AG04450 (cell line): Measurements from ENCODE around the gene DDX19B. TPM values are rescaled to one million over a fixed set of nuclear protein-coding genes. Genes with fewer than 3 reads are reported as not detected.
"Not testable (repeated sequence)": the region's sequence is repeated elsewhere in the genome, so short reads cannot be mapped to it uniquely, and the experiment has no call there.

Experiments used
- CTCF ChIA-PET: fragments of 300-600, 350-600 bp; formaldehyde crosslinking; extraction: SDS; loops from one replicate; lab custom pipeline; 2022; ENCODE audit warnings: antibody characterized with exemption, inconsistent platforms; lab: Charles Lee
- POLR2A ChIA-PET: fragments of 350-600 bp; formaldehyde crosslinking; extraction: SDS; loops from one replicate; lab custom pipeline; 2021; ENCODE audit warnings: antibody characterized with exemption, inconsistent platforms; lab: Yijun Ruan, JAX
- DNase-seq: peaks from one replicate; pipeline ENCODE4 v3.0.0-alpha.2; 2011; ENCODE audit warnings: low read depth, low spot score
- H3K27ac ChIP-seq: one replicate; pipeline ENCODE4 v1.5.1; 2012; ENCODE audit warnings: low read depth, low read length, control low read depth
- H3K27me3 ChIP-seq: one replicate; pipeline ENCODE4 v1.6.0; 2012; ENCODE audit warnings: low read length; ENCODE audit not compliant: control insufficient read depth, insufficient read depth
- H3K4me3 ChIP-seq: 2 replicates; pipeline ENCODE4 v1.5.1; 2011; ENCODE audit warnings: mild to moderate bottlenecking, low read depth, low read length, control low read depth
- H3K9me3 ChIP-seq: 2 replicates; pipeline ENCODE4 v1.5.1; 2012; ENCODE audit warnings: low read length; ENCODE audit not compliant: control insufficient read depth, insufficient read depth
- CTCF ChIP-seq: IDR thresholded peaks from 2 replicates; pipeline ENCODE4 v1.5.1; 2011; ENCODE audit warnings: low read depth, low read length, control low read depth, inconsistent platforms
- polyA plus RNA-seq: library from polyadenylated mRNA; depleted of rRNA; stranded (reverse); fragments of >200 nt; gene quantifications from 2 replicates; pipeline ENCODE4 v1.2.3, GENCODE V29; 2011

DDX19B gene
- polyA plus RNA-seq, 1 experiment = 36.5 TPM

DNA sequence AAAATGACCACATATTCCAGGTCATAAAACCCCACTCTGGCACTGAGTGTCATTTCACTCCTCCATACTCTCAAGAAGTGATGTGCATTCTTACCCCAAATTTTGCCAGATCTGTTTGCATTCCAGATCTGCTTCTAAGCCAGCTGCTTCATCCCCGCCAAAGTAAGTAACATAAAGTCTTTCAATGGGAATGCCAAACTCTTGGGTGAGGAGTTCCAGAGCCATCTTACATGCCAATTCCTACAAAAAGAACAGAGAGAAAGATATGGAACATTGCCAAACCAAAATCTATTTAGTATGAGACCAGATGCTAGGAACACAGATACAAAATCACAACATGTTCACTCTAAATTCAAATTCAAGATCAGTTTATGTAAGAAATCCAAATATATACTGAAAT, 22.6 kb upstream of the DDX19B start:
- no peak for DNase-seq
- no peaks in the 10 kb centered on the region for H3K9me3 ChIP-seq
- no peak overlapping the region for H3K27ac ChIP-seq
- ChIA-PET POLR2A (interaction anchor here (0.7 kb wide), 1 partner anchor 22 kb away, joined by 7 read pairs; no protein-coding TSS in a partner anchor), CTCF (interaction anchor here (1.3 to 2.3 kb wide), 2 partner anchors 9 to 24 kb away, joined by 7 to 10 read pairs; no protein-coding TSS in a partner anchor)
- no peak for TF ChIP-seq CTCF
- H3K4me3 ChIP-seq = no peak overlapping the region
- H3K27me3 ChIP-seq = no peaks in the 10 kb centered on the region

- POLR2A ChIA-PET, H3K27me3 ChIP-seq, CTCF ChIA-PET: not testable (repeated sequence)
Observed at GRCh38 chr16:70287304-70287971, 11.5 kb upstream of the DDX19B start.

GRCh38 chr16:70289229-70290094, 9.5 kb upstream of the DDX19B start, which contains the start of gene AARS1:
TSS of gene AARS1 (minus strand) at chr16:70289506. CDS start at chr16:70282763, 6,743 bp downstream.
- H3K9me3 ChIP-seq = peaks cover 4% of the 10 kb centered on the region; the same call in 1 of the 2 replicates
- peak within 1 kb of the TSS; percentile 84 for H3K4me3 ChIP-seq
- ChIA-PET CTCF (interaction anchor here (0.6 to 1.6 kb wide), 2 partner anchors 22 to 37 kb away, joined by 4 read pairs; no protein-coding TSS in a partner anchor), POLR2A (interaction anchor here (0.6 to 1.3 kb wide), 7 partner anchors 8 to 362 kb away, joined by 3 to 10 read pairs (median 5); partner anchors contain the start of genes COG4, DDX19A, DDX19B and EXOSC6)
- peak; percentile 100 for DNase-seq
- H3K27ac ChIP-seq = peak within 1 kb of the TSS; percentile 97
- TF ChIP-seq CTCF = no peak
- H3K27me3 ChIP-seq = no peaks in the 10 kb centered on the region

More at GRCh38 chr16:70287304-70287971, 11.5 kb upstream of the DDX19B start:
- peak overlapping the region; percentile 84 for H3K4me3 ChIP-seq
- H3K9me3 ChIP-seq, DNase-seq, H3K27ac ChIP-seq: not testable (repeated sequence)

GRCh38 chr16:70290949-70291519, 8.0 kb upstream of the DDX19B start:
- H3K27ac ChIP-seq = peak overlapping the region; percentile 21
- POLR2A ChIA-PET = interaction anchor here (0.6 to 1.1 kb wide), 2 partner anchors 28 to 194 kb away, joined by 3 to 6 read pairs; no protein-coding TSS in a partner anchor

GRCh38 chr16:70292148-70292547, 6.8 kb upstream of the DDX19B start:
- not testable (repeated sequence) for DNase-seq, H3K27me3 ChIP-seq, H3K4me3 ChIP-seq, H3K9me3 ChIP-seq, H3K27ac ChIP-seq
- POLR2A ChIA-PET = interaction anchor here (0.6 to 1.1 kb wide), 2 partner anchors 29 to 59 kb away, joined by 3 to 9 read pairs; no protein-coding TSS in a partner anchor
- CTCF ChIA-PET = interaction anchor here (0.5 kb wide), 1 partner anchor 104 kb away, joined by 4 read pairs; no protein-coding TSS in a partner anchor

More at GRCh38 chr16:70290949-70291519, 8.0 kb upstream of the DDX19B start:
- DNase-seq = peak; percentile 27
- Histone ChIP-seq H3K27me3 (no peaks in the 10 kb centered on the region), H3K9me3 (peaks cover 8% of the 10 kb centered on the region; the same call in 1 of the 2 replicates), H3K4me3 (no peak overlapping the region)
- no peak for TF ChIP-seq CTCF
- CTCF ChIA-PET = interaction anchor here (1.6 kb wide), 1 partner anchor 23 kb away, joined by 4 read pairs; no protein-coding TSS in a partner anchor
